Trophoblast cell (in vitro differentiated cells and primary cell): ENCODE measurements around the gene LRMDA.

Source experiments
- DNase-seq, 2 donors: peaks; one replicate each; pipeline ENCODE4 v3.0.0-alpha.2; 2016
- H2AFZ ChIP-seq: 2 replicates; pipeline ENCODE4 v1.6.1; 2013; ENCODE audit warnings: low read length, moderate library complexity, mild to moderate bottlenecking; ENCODE audit not compliant: insufficient read depth, poor library complexity
- H2AK5ac ChIP-seq: 2 replicates; pipeline ENCODE4 v1.6.1; 2013; ENCODE audit warnings: mild to moderate bottlenecking, low read length
- H2BK120ac ChIP-seq: 2 replicates; pipeline ENCODE4 v1.6.1; 2013; ENCODE audit warnings: low read length, mild to moderate bottlenecking, moderate library complexity; ENCODE audit not compliant: insufficient read depth, poor library complexity
- H2BK12ac ChIP-seq: 2 replicates; pipeline ENCODE4 v1.6.1; 2013; ENCODE audit warnings: mild to moderate bottlenecking, low read length, moderate library complexity
- H2BK5ac ChIP-seq: 2 replicates; pipeline ENCODE4 v1.6.1; 2013; ENCODE audit warnings: low read length, low read depth, moderate library complexity, mild to moderate bottlenecking; ENCODE audit not compliant: poor library complexity
- H3K14ac ChIP-seq: 2 replicates; pipeline ENCODE4 v1.6.1; 2013; ENCODE audit warnings: mild to moderate bottlenecking, low read length
- H3K18ac ChIP-seq: 2 replicates; pipeline ENCODE4 v1.6.1; 2013; ENCODE audit warnings: mild to moderate bottlenecking, low read length
- H3K23ac ChIP-seq: 2 replicates; pipeline ENCODE4 v1.6.1; 2013; ENCODE audit warnings: low read length
- H3K27ac ChIP-seq: 2 replicates; pipeline ENCODE4 v1.5.1; 2013; ENCODE audit warnings: low read depth, mild to moderate bottlenecking, inconsistent platforms, low read length, moderate library complexity
- H3K27me3 ChIP-seq: 2 replicates; pipeline ENCODE4 v1.6.1; 2013; ENCODE audit warnings: inconsistent platforms, mild to moderate bottlenecking, low read length, moderate library complexity; ENCODE audit not compliant: insufficient read depth
- H3K36me3 ChIP-seq, 2 experiments: 1 replicate in 1 of 2; 2 replicates in 1 of 2; pipeline ENCODE4 v1.6.1; 2013; ENCODE audit warnings: low read length in 2 of 2, mild to moderate bottlenecking in 2 of 2, moderate library complexity in 1 of 2; ENCODE audit not compliant: insufficient read depth in 2 of 2, control insufficient read depth in 1 of 2
- H3K4ac ChIP-seq: 2 replicates; pipeline ENCODE4 v1.6.1; 2013; ENCODE audit warnings: low read depth, mild to moderate bottlenecking, low read length, moderate library complexity
- H3K4me1 ChIP-seq, 2 experiments: 1 replicate in 1 of 2; 2 replicates in 1 of 2; pipeline ENCODE4 v1.6.1; 2013; ENCODE audit warnings: low read length in 2 of 2, mild to moderate bottlenecking in 2 of 2, moderate library complexity in 1 of 2; ENCODE audit not compliant: insufficient read depth in 2 of 2, control insufficient read depth in 1 of 2
- H3K4me2 ChIP-seq: 2 replicates; pipeline ENCODE4 v1.6.1; 2013; ENCODE audit warnings: inconsistent platforms, mild to moderate bottlenecking, low read length, moderate library complexity
- H3K4me3 ChIP-seq: 2 replicates; pipeline ENCODE4 v1.5.1; 2013; ENCODE audit warnings: mild to moderate bottlenecking, low read depth, low read length, inconsistent platforms
- H3K79me1 ChIP-seq: one replicate; pipeline ENCODE4 v1.6.1; 2013; ENCODE audit warnings: low read length
- H3K79me2 ChIP-seq: 2 replicates; pipeline ENCODE4 v1.6.1; 2013; ENCODE audit warnings: low read length, mild to moderate bottlenecking; ENCODE audit not compliant: control insufficient read depth, insufficient read depth, poor library complexity
- H3K9ac ChIP-seq: 2 replicates; pipeline ENCODE4 v1.6.1; 2013; ENCODE audit warnings: mild to moderate bottlenecking, low read length
- H3K9me3 ChIP-seq: 2 replicates; pipeline ENCODE4 v1.6.1; 2013; ENCODE audit warnings: low read depth, mild to moderate bottlenecking, control low read depth, inconsistent platforms, low read length; ENCODE audit not compliant: insufficient read depth
- H4K12ac ChIP-seq: 2 replicates; pipeline ENCODE4 v1.6.1; 2013; ENCODE audit warnings: low read depth, mild to moderate bottlenecking, low read length, moderate library complexity
- H4K8ac ChIP-seq: 2 replicates; pipeline ENCODE4 v1.6.1; 2013; ENCODE audit warnings: low read depth, mild to moderate bottlenecking, low read length, moderate library complexity
- H4K91ac ChIP-seq: one replicate; pipeline ENCODE4 v1.6.1; 2013; ENCODE audit warnings: low read depth, mild to moderate bottlenecking, low read length, moderate library complexity
- WGBS: extraction: QIAGEN DNeasy Blood & Tissue Kit; methylation state at CpG from one replicate; pipeline ENCODE4 v1.1.7; 2013; ENCODE audit warnings: missing lambda C conversion rate; ENCODE audit not compliant: insufficient read length, insufficient coverage; ENCODE audit errors: extremely low coverage; 5-methylcytosine and 5-hydroxymethylcytosine counted together

The LRMDA gene

GRCh38 chr10:75938380-75939122 lies 507.1 kb downstream of the LRMDA start:
- Histone ChIP-seq H2BK5ac (no peak overlapping the region), H3K36me3 (no peaks in the 10 kb centered on the region), H2AFZ (no peak overlapping the region), H3K23ac (no peak overlapping the region), H3K79me2 (no peaks in the 10 kb centered on the region), H2BK12ac (no peak overlapping the region), H3K4ac (no peak overlapping the region), H2BK120ac (no peak overlapping the region), H3K79me1 (no peaks in the 10 kb centered on the region), H4K12ac (no peak overlapping the region), H2AK5ac (no peak overlapping the region), H3K27me3 (peaks cover 5% of the 10 kb centered on the region), H3K4me2 (no peak overlapping the region), H4K91ac (no peak overlapping the region), H3K9me3 (no peaks in the 10 kb centered on the region), H3K4me3 (peak overlapping the region; percentile 18), H4K8ac (no peak overlapping the region), H3K14ac (no peak overlapping the region), H3K27ac (no peak overlapping the region), H3K9ac (no peak overlapping the region), H3K18ac (no peak overlapping the region), H3K4me1 (no peaks in the 10 kb centered on the region)
- no peak for DNase-seq
- WGBS, result no CpG with 5 or more reads among the region's 13 CpGs

GRCh38 chr10:75939541-75939940 lies 508.1 kb downstream of the LRMDA start:
- Histone ChIP-seq H3K9me3 (no peaks in the 10 kb centered on the region), H2BK12ac (no peak overlapping the region), H4K12ac (no peak overlapping the region), H3K18ac (no peak overlapping the region), H4K8ac (no peak overlapping the region), H2BK5ac (no peak overlapping the region), H3K4me2 (no peak overlapping the region), H3K4ac (no peak overlapping the region), H3K79me2 (no peaks in the 10 kb centered on the region), H3K4me1 (no peaks in the 10 kb centered on the region), H3K27me3 (peaks cover 5% of the 10 kb centered on the region), H2AFZ (no peak overlapping the region), H3K36me3 (no peaks in the 10 kb centered on the region), H3K9ac (no peak overlapping the region), H4K91ac (no peak overlapping the region), H3K27ac (no peak overlapping the region), H2BK120ac (no peak overlapping the region), H3K79me1 (no peaks in the 10 kb centered on the region), H2AK5ac (no peak overlapping the region), H3K14ac (no peak overlapping the region), H3K23ac (no peak overlapping the region), H3K4me3 (no peak overlapping the region)
- no CpG with 5 or more reads among the region's 3 CpGs for WGBS
- no peak for DNase-seq

- Histone ChIP-seq H4K91ac (no peak overlapping the region), H3K4me1 (no peaks in the 10 kb centered on the region), H3K79me1 (no peaks in the 10 kb centered on the region), H3K4ac (no peak overlapping the region), H3K4me2 (no peak overlapping the region), H3K27ac (no peak overlapping the region), H2AFZ (no peak overlapping the region), H3K9ac (no peak overlapping the region), H2BK120ac (no peak overlapping the region), H4K8ac (no peak overlapping the region), H3K27me3 (peaks cover 5% of the 10 kb centered on the region), H2BK5ac (no peak overlapping the region), H3K36me3 (no peaks in the 10 kb centered on the region), H3K18ac (no peak overlapping the region), H3K14ac (no peak overlapping the region), H3K79me2 (no peaks in the 10 kb centered on the region), H3K23ac (no peak overlapping the region), H2AK5ac (no peak overlapping the region), H3K9me3 (no peaks in the 10 kb centered on the region), H4K12ac (no peak overlapping the region), H3K4me3 (no peak overlapping the region), H2BK12ac (no peak overlapping the region)
- WGBS, result 100% methylated on average over 4 of the region's 5 CpGs
- DNase-seq, result no peak
Measured at GRCh38 chr10:75940742-75941141, 509.3 kb downstream of the LRMDA start.

GRCh38 chr10:75941223-75941801 lies 509.9 kb downstream of the LRMDA start:
- Histone ChIP-seq H4K91ac (no peak overlapping the region), H3K27me3 (peaks cover 5% of the 10 kb centered on the region), H3K79me1 (no peaks in the 10 kb centered on the region), H3K4me1 (no peaks in the 10 kb centered on the region), H2AK5ac (no peak overlapping the region), H3K9me3 (no peaks in the 10 kb centered on the region), H3K23ac (no peak overlapping the region), H2BK120ac (no peak overlapping the region), H3K79me2 (no peaks in the 10 kb centered on the region), H3K4ac (no peak overlapping the region), H3K4me3 (no peak overlapping the region), H2AFZ (no peak overlapping the region), H3K14ac (no peak overlapping the region), H3K4me2 (no peak overlapping the region), H3K9ac (no peak overlapping the region), H4K8ac (no peak overlapping the region), H4K12ac (no peak overlapping the region), H3K36me3 (no peaks in the 10 kb centered on the region), H2BK5ac (no peak overlapping the region), H3K18ac (no peak overlapping the region), H2BK12ac (no peak overlapping the region), H3K27ac (no peak overlapping the region)
- WGBS, result no CpG with 5 or more reads among the region's 9 CpGs
- DNase-seq, result no peak
